Tibial nerve (tissue), 3 donors: Measurements from ENCODE around the gene RLF.

ENCODE experiments used
- POLR2A ChIP-seq, 2 donors: fragments of 450-650 bp; IDR thresholded peaks; one replicate each; pipeline ENCODE4 v1.6.1; 2017; ENCODE audit warnings: antibody characterized with exemption in 2 of 2, mild to moderate bottlenecking in 2 of 2, moderate library complexity in 2 of 2
- TF ChIP-seq, protein P1 (sequence below), 5 experiments: fragments of 200-600 bp in 3 of 5; fragments of 450-650 bp in 2 of 5; sonication (generic) in 3 of 5; IDR thresholded peaks; one replicate each; pipeline ENCODE4 v1.5.1; 2016 to 2019; ENCODE audit warnings: antibody characterized with exemption in 5 of 5, mild to moderate bottlenecking in 3 of 5, moderate library complexity in 2 of 5

DNA sequence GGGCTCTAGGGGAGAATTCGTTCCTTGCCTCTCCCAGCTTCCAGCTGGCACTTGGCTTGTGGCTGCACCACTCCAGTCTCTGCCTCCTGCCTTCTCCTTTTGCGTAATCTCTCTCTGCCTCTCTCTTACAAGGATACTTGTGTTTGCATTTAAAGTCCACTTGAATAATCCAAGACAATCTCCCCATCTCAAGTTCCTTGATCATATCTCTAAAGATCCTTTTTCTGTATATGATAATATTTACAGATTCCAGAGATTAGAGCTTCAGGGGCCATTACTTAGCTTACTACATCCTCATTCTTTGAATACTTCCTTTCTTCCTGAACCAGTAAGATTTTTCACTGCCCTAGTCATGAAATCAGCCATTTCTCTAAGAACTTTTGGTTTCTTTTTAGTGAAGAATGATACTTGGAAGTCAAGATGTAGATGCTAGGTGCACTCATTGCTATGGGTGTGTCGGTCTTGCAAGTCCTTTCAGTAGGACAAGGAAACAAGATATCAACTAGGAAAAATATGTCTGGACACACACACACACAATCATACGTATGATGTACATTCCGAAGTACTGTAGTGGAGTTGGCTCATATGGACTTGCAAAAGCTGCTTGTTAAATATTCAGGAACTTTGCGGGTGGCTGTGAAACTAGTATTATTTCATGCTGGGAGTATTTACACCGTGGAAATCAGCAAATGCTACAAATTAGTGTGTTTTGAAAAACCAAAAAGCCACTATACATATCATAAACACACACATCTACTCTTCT, 20.8 kb upstream of the RLF start:
- TF ChIP-seq, protein P1, sequence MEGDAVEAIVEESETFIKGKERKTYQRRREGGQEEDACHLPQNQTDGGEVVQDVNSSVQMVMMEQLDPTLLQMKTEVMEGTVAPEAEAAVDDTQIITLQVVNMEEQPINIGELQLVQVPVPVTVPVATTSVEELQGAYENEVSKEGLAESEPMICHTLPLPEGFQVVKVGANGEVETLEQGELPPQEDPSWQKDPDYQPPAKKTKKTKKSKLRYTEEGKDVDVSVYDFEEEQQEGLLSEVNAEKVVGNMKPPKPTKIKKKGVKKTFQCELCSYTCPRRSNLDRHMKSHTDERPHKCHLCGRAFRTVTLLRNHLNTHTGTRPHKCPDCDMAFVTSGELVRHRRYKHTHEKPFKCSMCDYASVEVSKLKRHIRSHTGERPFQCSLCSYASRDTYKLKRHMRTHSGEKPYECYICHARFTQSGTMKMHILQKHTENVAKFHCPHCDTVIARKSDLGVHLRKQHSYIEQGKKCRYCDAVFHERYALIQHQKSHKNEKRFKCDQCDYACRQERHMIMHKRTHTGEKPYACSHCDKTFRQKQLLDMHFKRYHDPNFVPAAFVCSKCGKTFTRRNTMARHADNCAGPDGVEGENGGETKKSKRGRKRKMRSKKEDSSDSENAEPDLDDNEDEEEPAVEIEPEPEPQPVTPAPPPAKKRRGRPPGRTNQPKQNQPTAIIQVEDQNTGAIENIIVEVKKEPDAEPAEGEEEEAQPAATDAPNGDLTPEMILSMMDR (IDR thresholded peaks at IDR 0.05) = no peak
- TF ChIP-seq POLR2A (IDR thresholded peaks at IDR 0.05) = no peak
